Esophagus muscularis mucosa (tissue), 4 donors: ENCODE data around the gene TRDN.

Experiments
- CTCF ChIP-seq, 3 experiments: fragments of 200-600 bp in 2 of 3; fragments of 450-650 bp in 1 of 3; sonication (generic) in 2 of 3; IDR thresholded peaks; one replicate each; pipeline ENCODE4 v1.5.1; 2017 to 2019; ENCODE audit warnings: antibody characterized with exemption in 3 of 3, mild to moderate bottlenecking in 2 of 3, moderate library complexity in 1 of 3
- EP300 ChIP-seq: sonication (generic); formaldehyde crosslinking; IDR thresholded peaks from one replicate; pipeline ENCODE4 v1.6.1; 2017; ENCODE audit warnings: antibody characterized with exemption
- POLR2A ChIP-seq: fragments of 450-650 bp; IDR thresholded peaks from one replicate; pipeline ENCODE4 v1.6.1; 2017; ENCODE audit warnings: antibody characterized with exemption, moderate library complexity, mild to moderate bottlenecking, low read depth
- POLR2AphosphoS5 ChIP-seq, 2 donors: sonication (generic); formaldehyde crosslinking; IDR thresholded peaks; one replicate each; pipeline ENCODE4 v1.6.1; 2017; ENCODE audit warnings: antibody characterized with exemption in 2 of 2

- TF ChIP-seq CTCF (IDR thresholded peaks at IDR 0.05) (no peak), POLR2AphosphoS5 (IDR thresholded peaks at IDR 0.05) (no peak), EP300 (no peak), POLR2A (no peak)
Observed at GRCh38 chr6:123594776-123595175, 42.0 kb downstream of the TRDN start.
